HG03342 (cell line): ENCODE data around the gene GPR108.

Experiments used
- ATAC-seq: cut with Tn5 transposase; IDR thresholded peaks from one replicate; pipeline ENCODE4 v1.9.1; 2021; ENCODE audit warnings: mild to moderate bottlenecking, moderate library complexity; ENCODE audit not compliant: unreplicated experiment

The GPR108 gene

DNA sequence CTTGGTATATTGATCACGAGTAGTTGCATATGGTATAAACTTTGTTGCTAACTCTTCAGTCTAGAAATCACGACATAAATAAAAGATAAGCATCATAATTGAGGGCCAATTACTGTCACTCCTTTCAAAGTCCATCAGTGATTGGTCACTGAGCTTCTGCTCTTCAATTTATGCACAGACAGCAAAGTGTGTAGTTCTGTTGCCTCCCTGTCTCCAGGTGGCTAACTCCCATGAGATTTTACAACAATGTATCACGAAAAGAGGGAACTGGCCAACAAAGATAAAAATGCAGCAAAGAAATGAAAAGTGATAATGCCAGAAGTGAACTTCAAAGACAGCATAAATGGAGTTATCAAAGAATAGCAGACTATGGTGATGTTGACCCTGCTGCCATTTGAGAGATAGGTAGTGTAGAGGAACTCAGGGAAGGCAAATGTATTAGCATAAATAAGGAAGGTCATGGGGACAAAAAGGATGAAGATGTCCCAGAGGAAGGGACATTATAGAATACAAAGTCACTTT, 54.7 kb downstream of the GPR108 start:
- ATAC-seq = no peak

DNA sequence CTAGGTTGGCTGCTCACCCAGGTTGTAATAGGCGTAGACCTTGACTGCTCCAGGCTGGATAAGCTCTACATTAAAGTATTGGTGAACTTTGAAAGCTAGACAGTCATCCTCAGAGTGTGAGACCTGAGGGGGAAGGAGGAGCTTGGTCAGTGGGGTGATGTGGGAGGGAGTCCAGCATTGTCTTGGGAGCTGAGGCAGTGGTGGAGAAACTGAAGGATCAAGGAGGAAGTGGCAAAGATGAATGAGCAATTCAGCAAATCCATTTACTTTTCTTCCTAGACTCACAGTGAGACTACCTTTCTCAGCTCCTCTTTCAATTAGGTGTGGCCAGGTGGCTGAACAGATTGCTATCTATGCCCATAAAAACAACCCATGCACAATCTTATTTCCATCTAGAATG, 57.2 kb downstream of the GPR108 start:
- ATAC-seq = no peak
